Measurements from ENCODE around the gene FYCO1. TPM values are rescaled to one million over a fixed set of nuclear protein-coding genes. Genes with fewer than 3 reads are reported as not detected.

FYCO1 gene
- total RNA-seq, 2 experiments from 2014 or later = 9.4 to 10.2 TPM

GRCh38 chr3:45917146-45917898 is 78.3 kb downstream of the FYCO1 start:
- peaks cover 43% of the 10 kb centered on the region for H3K4me1 Mint-ChIP-seq
- H3K27ac Mint-ChIP-seq = no peak overlapping the region

GRCh38 chr3:45915518-45916231 is 79.9 kb downstream of the FYCO1 start:
- Mint-ChIP-seq H3K4me1 (peaks cover 35% of the 10 kb centered on the region), H3K36me3 (peaks cover 9% of the 10 kb centered on the region), H3K27ac (peak overlapping the region; percentile 65), H3K4me3 (peak overlapping the region; percentile 29), H3K27me3 (peaks cover 24% of the 10 kb centered on the region), H3K9me3 (no peaks in the 10 kb centered on the region)
- peak; percentile 86 for DNase-seq

More at GRCh38 chr3:45917146-45917898, 78.3 kb downstream of the FYCO1 start:
- H3K36me3 Mint-ChIP-seq = peaks cover 16% of the 10 kb centered on the region
- DNase-seq = no peak
- no peak overlapping the region for H3K4me3 Mint-ChIP-seq
- no peaks in the 10 kb centered on the region for H3K9me3 Mint-ChIP-seq
- peaks cover 18% of the 10 kb centered on the region for H3K27me3 Mint-ChIP-seq

GRCh38 chr3:45915059-45915439 is 80.6 kb downstream of the FYCO1 start:
- no peaks in the 10 kb centered on the region for H3K9me3 Mint-ChIP-seq
- H3K27me3 Mint-ChIP-seq = peaks cover 28% of the 10 kb centered on the region
- peaks cover 35% of the 10 kb centered on the region for H3K4me1 Mint-ChIP-seq
- no peak for DNase-seq
- H3K27ac Mint-ChIP-seq = peak overlapping the region; percentile 65
- H3K36me3 Mint-ChIP-seq = peaks cover 13% of the 10 kb centered on the region
- peak overlapping the region; percentile 29 for H3K4me3 Mint-ChIP-seq

GRCh38 chr3:45914362-45915058 is 81.1 kb downstream of the FYCO1 start:
- H3K4me3 Mint-ChIP-seq = no peak overlapping the region
- peaks cover 35% of the 10 kb centered on the region for H3K4me1 Mint-ChIP-seq
- no peak overlapping the region for H3K27ac Mint-ChIP-seq
- H3K9me3 Mint-ChIP-seq = no peaks in the 10 kb centered on the region
- no peak for DNase-seq
- H3K36me3 Mint-ChIP-seq = peaks cover 13% of the 10 kb centered on the region
- peaks cover 32% of the 10 kb centered on the region for H3K27me3 Mint-ChIP-seq

- H3K27me3 Mint-ChIP-seq = peaks cover 39% of the 10 kb centered on the region
- no peaks in the 10 kb centered on the region for H3K9me3 Mint-ChIP-seq
- peaks cover 36% of the 10 kb centered on the region for H3K4me1 Mint-ChIP-seq
- H3K36me3 Mint-ChIP-seq = peaks cover 4% of the 10 kb centered on the region
- no peak overlapping the region for H3K4me3 Mint-ChIP-seq
- no peak for DNase-seq
- H3K27ac Mint-ChIP-seq = no peak overlapping the region
Observed at GRCh38 chr3:45912435-45912834, 83.2 kb downstream of the FYCO1 start.

- H3K27me3 Mint-ChIP-seq = peaks cover 36% of the 10 kb centered on the region
- H3K4me1 Mint-ChIP-seq = peaks cover 30% of the 10 kb centered on the region
- H3K27ac Mint-ChIP-seq = no peak overlapping the region
- H3K36me3 Mint-ChIP-seq = peaks cover 7% of the 10 kb centered on the region
- DNase-seq = no peak
- no peak overlapping the region for H3K4me3 Mint-ChIP-seq
- H3K9me3 Mint-ChIP-seq = no peaks in the 10 kb centered on the region
Observed at GRCh38 chr3:45911511-45912226, 84.0 kb downstream of the FYCO1 start.

GRCh38 chr3:45910892-45911291 is 84.7 kb downstream of the FYCO1 start:
- Mint-ChIP-seq H3K27ac (no peak overlapping the region), H3K9me3 (no peaks in the 10 kb centered on the region), H3K4me3 (no peak overlapping the region), H3K27me3 (peaks cover 35% of the 10 kb centered on the region), H3K4me1 (peaks cover 22% of the 10 kb centered on the region), H3K36me3 (peaks cover 8% of the 10 kb centered on the region)
- DNase-seq = no peak

- no peak for DNase-seq
- Mint-ChIP-seq H3K36me3 (peaks cover 13% of the 10 kb centered on the region), H3K4me1 (peaks cover 16% of the 10 kb centered on the region), H3K4me3 (no peak overlapping the region), H3K27ac (no peak overlapping the region), H3K27me3 (peaks cover 36% of the 10 kb centered on the region), H3K9me3 (no peaks in the 10 kb centered on the region)
Observed at GRCh38 chr3:45909542-45909941, 86.1 kb downstream of the FYCO1 start.

GRCh38 chr3:45908761-45909160 is 86.9 kb downstream of the FYCO1 start:
- H3K4me1 Mint-ChIP-seq = peaks cover 14% of the 10 kb centered on the region
- H3K27ac Mint-ChIP-seq = no peak overlapping the region
- no peak overlapping the region for H3K4me3 Mint-ChIP-seq
- peaks cover 13% of the 10 kb centered on the region for H3K36me3 Mint-ChIP-seq
- no peaks in the 10 kb centered on the region for H3K9me3 Mint-ChIP-seq
- no peak for DNase-seq
- peaks cover 33% of the 10 kb centered on the region for H3K27me3 Mint-ChIP-seq

- no peak overlapping the region for H3K4me3 Mint-ChIP-seq
- H3K27me3 Mint-ChIP-seq = peaks cover 26% of the 10 kb centered on the region
- peaks cover 13% of the 10 kb centered on the region for H3K36me3 Mint-ChIP-seq
- DNase-seq = no peak
- peaks cover 14% of the 10 kb centered on the region for H3K4me1 Mint-ChIP-seq
- no peak overlapping the region for H3K27ac Mint-ChIP-seq
- no peaks in the 10 kb centered on the region for H3K9me3 Mint-ChIP-seq
Observed at GRCh38 chr3:45907769-45908705, 87.6 kb downstream of the FYCO1 start.

GRCh38 chr3:45906681-45907407 is 88.8 kb downstream of the FYCO1 start:
- Mint-ChIP-seq H3K4me3 (no peak overlapping the region), H3K4me1 (peaks cover 14% of the 10 kb centered on the region), H3K9me3 (no peaks in the 10 kb centered on the region), H3K36me3 (peaks cover 13% of the 10 kb centered on the region), H3K27me3 (peaks cover 21% of the 10 kb centered on the region), H3K27ac (no peak overlapping the region)
- no peak for DNase-seq

GRCh38 chr3:45905755-45906154 is 89.9 kb downstream of the FYCO1 start:
- Mint-ChIP-seq H3K27me3 (peaks cover 19% of the 10 kb centered on the region), H3K36me3 (peaks cover 13% of the 10 kb centered on the region), H3K27ac (no peak overlapping the region), H3K9me3 (no peaks in the 10 kb centered on the region), H3K4me3 (no peak overlapping the region), H3K4me1 (peaks cover 14% of the 10 kb centered on the region)
- DNase-seq = no peak

GRCh38 chr3:45904931-45905330 is 90.7 kb downstream of the FYCO1 start:
- Mint-ChIP-seq H3K27me3 (peaks cover 14% of the 10 kb centered on the region), H3K4me3 (no peak overlapping the region), H3K9me3 (no peaks in the 10 kb centered on the region), H3K4me1 (peaks cover 14% of the 10 kb centered on the region), H3K27ac (no peak overlapping the region), H3K36me3 (peaks cover 9% of the 10 kb centered on the region)
- DNase-seq = no peak
